NCI-H345 treated with DMSO at 0.1 percent for 48 hours (cell line): ENCODE measurements around the gene LHFPL5.

Experiments used
- DNase-seq: peaks from one replicate; lab custom pipeline; 2025; ENCODE audit not compliant: unreplicated experiment; lab: John Stamatoyannopoulos, UW

LHFPL5 gene

DNA sequence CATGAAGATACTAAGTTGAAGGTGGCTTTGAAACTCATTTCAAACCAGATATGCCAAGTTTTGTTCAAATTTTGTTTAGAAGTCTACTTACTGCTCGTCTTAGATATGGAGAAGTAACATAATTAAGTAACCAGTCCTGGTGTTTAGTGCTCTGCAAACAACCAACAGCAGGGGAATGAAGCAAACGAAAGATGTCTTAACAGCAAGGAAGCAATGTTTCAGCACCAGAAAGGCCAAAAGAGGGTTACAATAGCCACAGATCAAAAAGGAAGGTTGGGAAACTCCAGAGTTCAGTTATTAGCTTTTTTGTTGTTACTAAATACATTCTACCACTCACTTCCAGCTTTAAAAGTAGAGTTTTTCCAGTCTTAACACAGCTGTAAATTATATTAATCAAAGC is 45.1 kb downstream of the LHFPL5 start:
- DNase-seq: no peak

DNA sequence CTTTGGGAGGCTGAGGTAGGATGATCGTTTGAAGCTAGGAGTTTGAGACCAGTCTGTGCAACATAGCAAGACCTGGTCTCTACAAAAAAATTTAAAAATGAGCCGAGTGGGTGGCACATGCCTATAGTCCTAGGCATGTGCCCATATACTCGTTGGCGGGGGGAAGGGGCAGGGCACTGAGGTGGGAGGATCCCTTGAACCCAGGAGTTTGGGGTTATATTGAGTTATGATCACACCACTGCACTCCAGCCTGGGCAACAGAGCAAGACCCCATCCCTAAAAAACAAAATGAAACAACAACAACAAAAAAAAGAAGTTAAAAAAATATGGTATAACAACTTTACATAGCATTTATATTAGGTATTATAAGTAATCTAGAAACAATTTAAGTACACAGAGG is 47.8 kb downstream of the LHFPL5 start:
- no peak for DNase-seq

DNA sequence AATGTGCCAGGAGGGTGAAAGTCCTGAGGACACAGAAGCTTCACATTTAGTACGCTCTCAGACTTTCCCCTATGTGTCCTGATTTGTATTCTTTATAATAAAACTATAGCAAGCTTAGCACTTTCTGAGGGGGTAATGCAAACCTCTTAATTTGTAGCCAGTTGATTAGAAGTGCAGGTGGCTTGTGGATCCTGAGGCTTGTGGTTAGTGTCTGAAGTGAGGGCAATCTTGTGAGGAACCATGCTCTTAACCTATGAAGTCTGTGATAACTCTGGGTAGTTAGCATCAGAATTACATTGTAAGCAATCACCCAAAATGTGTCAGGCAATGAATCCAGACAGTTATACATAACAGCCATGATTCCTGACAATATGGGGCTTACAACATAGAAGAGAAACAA is 51.1 kb downstream of the LHFPL5 start:
- no peak for DNase-seq

DNA sequence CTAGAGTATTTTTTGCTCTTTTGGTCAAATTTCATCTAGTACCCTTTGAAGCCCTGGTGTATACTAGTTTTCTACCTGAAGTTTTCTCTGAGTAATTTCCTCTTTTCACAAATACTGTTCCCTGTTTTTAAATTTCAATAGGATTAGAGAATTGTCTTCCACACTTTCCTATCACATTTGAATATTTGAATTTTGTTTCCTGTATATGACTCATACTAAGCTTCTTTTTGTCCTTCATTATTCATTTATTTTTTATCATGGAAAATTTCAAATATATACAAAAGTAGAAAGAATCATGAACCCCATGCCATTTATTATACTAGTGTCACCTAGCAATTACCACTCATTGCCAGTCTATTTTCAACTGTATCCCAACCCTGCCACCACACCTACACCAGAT is 52.7 kb downstream of the LHFPL5 start:
- DNase-seq: no peak

DNA sequence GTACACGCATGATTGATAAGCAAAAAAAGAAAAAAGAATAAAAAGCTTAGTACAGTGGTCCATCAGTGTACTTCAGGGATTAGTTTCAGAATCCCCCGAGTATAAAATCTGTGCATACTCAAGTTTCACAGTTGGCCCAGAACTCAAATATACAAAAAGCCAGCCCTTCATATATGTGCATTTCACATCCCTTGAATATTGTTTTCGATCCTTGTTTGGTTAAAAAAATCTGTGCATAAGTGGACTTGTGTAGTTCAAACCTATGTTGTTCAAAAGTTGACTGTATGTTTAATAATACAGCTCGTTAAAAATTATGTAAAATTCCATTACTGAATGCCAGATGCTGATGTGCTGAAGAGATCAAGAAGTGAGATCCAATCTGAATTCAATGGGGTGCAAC is 54.2 kb downstream of the LHFPL5 start:
- no peak for DNase-seq
